SH-SY5Y (cell line): Measurements from ENCODE around the gene RAD51B.

Experiments
- GATA2 ChIP-seq: IDR thresholded peaks from 2 replicates; pipeline ENCODE4 v1.6.1; 2011; ENCODE audit warnings: mild to moderate bottlenecking, low read depth, low read length
- GATA3 ChIP-seq: IDR thresholded peaks from 2 replicates; pipeline ENCODE4 v1.6.1; 2011; ENCODE audit warnings: low read depth, mild to moderate bottlenecking, low read length, moderate library complexity

RAD51B gene

GRCh38 chr14:68414121-68414520, 594.5 kb downstream of the RAD51B start:
- TF ChIP-seq GATA3, result no peak
- TF ChIP-seq GATA2, result no peak

- TF ChIP-seq GATA3 (no peak), GATA2 (no peak)
These were observed 596.6 kb downstream of the RAD51B start for GRCh38 chr14:68416171-68416570.

GRCh38 chr14:68417009-68417650, 597.6 kb downstream of the RAD51B start:
- no peak for TF ChIP-seq GATA2
- TF ChIP-seq GATA3, result no peak

- TF ChIP-seq GATA3 (no peak), GATA2 (no peak)
These were observed 598.9 kb downstream of the RAD51B start for GRCh38 chr14:68418174-68419118.

DNA sequence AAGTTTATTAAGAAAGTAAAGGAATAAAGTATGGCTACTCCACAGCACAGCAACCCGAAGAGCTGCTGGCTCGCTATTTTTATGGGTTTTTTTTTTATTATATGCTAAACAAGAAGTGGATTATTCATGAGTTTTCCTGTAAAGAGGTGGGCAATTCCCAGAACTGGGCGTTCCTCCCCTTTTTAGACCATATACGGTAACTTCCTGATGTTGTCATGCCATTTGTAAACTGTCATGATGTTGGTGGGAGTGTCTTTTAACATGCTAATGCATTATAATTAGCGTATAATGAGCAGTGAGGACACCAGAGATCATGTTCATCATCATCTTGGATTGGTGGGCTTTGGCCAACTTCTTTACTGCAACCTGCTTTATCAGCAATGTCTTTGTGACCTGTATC, 600.8 kb downstream of the RAD51B start:
- TF ChIP-seq GATA3, result no peak
- TF ChIP-seq GATA2, result no peak

GRCh38 chr14:68421116-68421515, 601.5 kb downstream of the RAD51B start:
- TF ChIP-seq GATA2 (no peak), GATA3 (no peak)

- TF ChIP-seq GATA3 (no peak), GATA2 (no peak)
These were observed 604.1 kb downstream of the RAD51B start for GRCh38 chr14:68423686-68424085.

- TF ChIP-seq GATA2 (no peak), GATA3 (no peak)
These were observed 605.0 kb downstream of the RAD51B start for GRCh38 chr14:68424443-68425172.

- TF ChIP-seq GATA2, result no peak
- no peak for TF ChIP-seq GATA3
These were observed 607.3 kb downstream of the RAD51B start for GRCh38 chr14:68426661-68427549.

GRCh38 chr14:68427550-68427890, 607.9 kb downstream of the RAD51B start:
- no peak for TF ChIP-seq GATA3
- no peak for TF ChIP-seq GATA2

DNA sequence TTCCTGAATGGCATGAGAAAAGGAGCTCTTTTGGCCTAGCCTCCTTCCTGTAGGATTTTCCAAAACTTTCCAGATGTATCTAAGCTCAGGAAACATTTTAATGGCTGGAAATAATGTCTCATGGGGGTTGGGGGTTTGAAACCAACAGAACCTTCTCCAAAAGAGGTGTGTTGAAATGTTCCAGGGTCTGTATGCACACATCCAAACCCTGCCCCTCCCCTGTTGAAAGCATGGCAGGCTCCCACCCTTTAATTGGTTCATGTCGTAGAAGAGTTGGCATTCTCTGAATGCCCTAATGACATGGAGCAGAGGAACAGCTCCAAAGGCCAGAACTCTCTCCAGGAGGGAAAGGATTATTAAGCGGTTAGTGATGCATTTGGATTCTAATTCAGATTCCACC, 620.1 kb downstream of the RAD51B start:
- TF ChIP-seq GATA2 (no peak), GATA3 (no peak)

DNA sequence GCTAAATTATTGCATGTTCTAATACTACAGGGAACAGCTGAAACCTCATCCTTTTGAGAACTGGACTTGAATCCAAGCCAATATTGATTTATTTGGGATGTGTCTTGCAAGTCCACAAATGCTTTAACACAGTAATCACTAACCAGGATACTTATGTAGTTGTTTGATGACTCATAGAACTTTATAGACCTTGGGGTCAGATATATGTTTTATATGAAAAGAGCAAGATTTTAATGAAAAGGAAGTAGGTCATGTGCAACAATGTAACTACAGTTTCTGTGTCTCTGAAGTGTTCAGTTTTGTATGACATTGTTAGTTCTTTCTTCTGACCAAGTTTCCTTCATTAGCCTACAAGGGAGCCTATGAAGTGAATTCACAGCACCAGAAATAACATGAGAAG, 621.2 kb downstream of the RAD51B start:
- TF ChIP-seq GATA3 (no peak), GATA2 (no peak)

GRCh38 chr14:68441542-68441941, 622.0 kb downstream of the RAD51B start:
- no peak for TF ChIP-seq GATA3
- no peak for TF ChIP-seq GATA2

DNA sequence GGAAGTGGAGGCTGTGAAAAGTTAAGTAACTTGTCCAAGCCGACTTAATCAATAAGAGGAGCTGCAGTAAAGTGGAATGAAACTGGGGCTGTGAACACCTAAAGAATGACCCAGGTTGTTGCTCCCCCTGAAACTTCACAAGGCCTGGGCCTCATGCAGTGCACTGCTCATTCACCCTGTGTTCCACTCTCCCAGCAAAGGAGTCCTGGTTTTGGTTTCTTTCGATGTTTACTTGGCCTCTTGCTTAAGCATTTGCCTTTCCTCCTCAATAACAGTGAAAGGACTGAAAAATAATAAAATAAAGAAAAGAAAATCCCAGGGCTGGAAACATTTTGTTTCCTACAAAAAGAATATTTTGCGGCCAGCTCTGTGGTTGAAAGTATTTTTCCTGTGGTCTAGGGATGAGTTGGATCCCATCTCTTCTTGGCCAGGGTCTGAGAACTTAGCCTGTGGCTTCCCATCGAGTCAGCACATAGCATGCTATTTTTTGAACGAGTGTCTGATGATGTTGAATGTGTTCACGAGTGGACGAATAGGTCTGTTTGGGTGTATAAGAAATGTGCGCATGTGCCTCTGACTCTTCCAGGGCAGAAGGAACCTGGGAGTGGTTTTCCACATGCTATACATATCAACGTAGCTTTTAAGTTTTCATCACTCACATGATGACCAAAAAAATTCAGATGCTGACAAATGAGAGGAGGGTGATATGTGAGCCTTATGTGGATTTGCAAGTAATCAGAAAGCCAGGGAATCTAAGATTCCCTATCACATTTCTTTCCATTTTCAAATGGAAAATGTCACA, 623.5 kb downstream of the RAD51B start:
- TF ChIP-seq GATA3 (no peak), GATA2 (no peak)
